ENCODE results near the gene SH3TC1.

SH3TC1 gene

GRCh38 chr4:8201321-8201781 lies 2.3 kb downstream of the SH3TC1 start:
- no peak for DNase-seq

- no peak for DNase-seq
Measured at GRCh38 chr4:8202108-8203051, 3.3 kb downstream of the SH3TC1 start.

- no peak for DNase-seq
Measured at GRCh38 chr4:8203052-8203401, 3.9 kb downstream of the SH3TC1 start.

GRCh38 chr4:8203817-8204216 lies 4.7 kb downstream of the SH3TC1 start:
- DNase-seq, result no peak

- no peak for DNase-seq
Measured at GRCh38 chr4:8204576-8205227, 5.6 kb downstream of the SH3TC1 start.

- no peak for DNase-seq
Measured at GRCh38 chr4:8205241-8205707, 6.2 kb downstream of the SH3TC1 start.

GRCh38 chr4:8205749-8206611 lies 6.9 kb downstream of the SH3TC1 start:
- no peak for DNase-seq

GRCh38 chr4:8207314-8207713 lies 8.2 kb downstream of the SH3TC1 start:
- DNase-seq, result no peak

GRCh38 chr4:8208565-8208964 lies 9.5 kb downstream of the SH3TC1 start:
- no peak for DNase-seq

- DNase-seq, result no peak
Measured at GRCh38 chr4:8209181-8209874, 10.2 kb downstream of the SH3TC1 start.

GRCh38 chr4:8210010-8210409 lies 10.9 kb downstream of the SH3TC1 start:
- no peak for DNase-seq

- DNase-seq, result no peak
Measured at GRCh38 chr4:8210616-8211015, 11.5 kb downstream of the SH3TC1 start.

- DNase-seq, result no peak
Measured at GRCh38 chr4:8211251-8211650, 12.2 kb downstream of the SH3TC1 start.

GRCh38 chr4:8211737-8212581 lies 12.9 kb downstream of the SH3TC1 start:
- no peak for DNase-seq

GRCh38 chr4:8212622-8213021 lies 13.5 kb downstream of the SH3TC1 start:
- DNase-seq, result no peak

GRCh38 chr4:8213121-8213520 lies 14.0 kb downstream of the SH3TC1 start:
- DNase-seq, result no peak

- no peak for DNase-seq
Measured at GRCh38 chr4:8214136-8214535, 15.0 kb downstream of the SH3TC1 start.

- peak; percentile 60 for DNase-seq
Measured at GRCh38 chr4:8215001-8215427, 15.9 kb downstream of the SH3TC1 start.

- DNase-seq, result no peak
Measured at GRCh38 chr4:8215641-8216442, 16.8 kb downstream of the SH3TC1 start.

- no peak for DNase-seq
Measured at GRCh38 chr4:8216443-8217245, 17.6 kb downstream of the SH3TC1 start.
